Choroid plexus epithelial cell (primary cell): Measurements from ENCODE around the gene E2F6.

Source experiments
- DNase-seq: peaks from one replicate; pipeline ENCODE4 v3.0.0-alpha.2; 2010; ENCODE audit warnings: low read depth
- H3K4me3 ChIP-seq: 2 replicates; pipeline ENCODE4 v1.5.1; 2011; ENCODE audit warnings: low read depth, mild to moderate bottlenecking, control low read depth, low read length, moderate library complexity
- TF ChIP-seq, protein P1 (sequence below): conservative IDR thresholded peaks from 2 replicates; pipeline ENCODE4 v1.5.1; 2011; ENCODE audit warnings: low read depth, mild to moderate bottlenecking, control low read depth, inconsistent platforms, low read length, moderate library complexity

Gene E2F6

DNA sequence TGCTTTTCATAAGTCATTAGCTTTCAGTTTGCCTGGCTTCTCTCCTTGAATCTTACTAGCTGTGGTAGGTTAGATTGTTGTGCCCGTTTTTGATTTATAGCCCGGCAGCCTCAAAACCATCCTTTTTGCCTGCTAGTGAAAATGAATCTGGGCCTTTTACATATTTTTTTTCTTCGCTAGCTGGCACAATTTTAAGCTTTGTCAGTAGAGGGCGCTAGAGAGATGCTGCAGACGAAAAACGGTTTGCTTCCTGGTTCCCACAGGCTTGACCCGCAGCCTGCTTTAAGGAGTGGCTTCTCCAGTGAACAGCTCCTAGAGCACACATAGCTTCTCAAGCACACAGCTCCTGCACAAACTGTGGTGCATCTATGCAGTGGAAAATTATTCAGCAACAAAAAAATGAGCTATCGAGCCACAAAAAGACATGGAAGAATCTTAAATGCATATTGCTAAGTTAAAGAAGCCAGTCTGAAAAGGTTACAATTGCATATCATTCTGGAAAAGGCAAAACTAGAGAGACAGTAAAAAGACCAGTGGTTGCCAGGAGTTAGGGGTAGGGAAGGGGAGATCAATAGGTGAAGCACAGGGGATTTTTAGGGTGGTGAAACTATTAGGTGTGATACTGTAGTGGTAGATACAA is 47.9 kb downstream of the E2F6 start:
- H3K4me3 ChIP-seq, result no peak overlapping the region
- TF ChIP-seq, protein P1, sequence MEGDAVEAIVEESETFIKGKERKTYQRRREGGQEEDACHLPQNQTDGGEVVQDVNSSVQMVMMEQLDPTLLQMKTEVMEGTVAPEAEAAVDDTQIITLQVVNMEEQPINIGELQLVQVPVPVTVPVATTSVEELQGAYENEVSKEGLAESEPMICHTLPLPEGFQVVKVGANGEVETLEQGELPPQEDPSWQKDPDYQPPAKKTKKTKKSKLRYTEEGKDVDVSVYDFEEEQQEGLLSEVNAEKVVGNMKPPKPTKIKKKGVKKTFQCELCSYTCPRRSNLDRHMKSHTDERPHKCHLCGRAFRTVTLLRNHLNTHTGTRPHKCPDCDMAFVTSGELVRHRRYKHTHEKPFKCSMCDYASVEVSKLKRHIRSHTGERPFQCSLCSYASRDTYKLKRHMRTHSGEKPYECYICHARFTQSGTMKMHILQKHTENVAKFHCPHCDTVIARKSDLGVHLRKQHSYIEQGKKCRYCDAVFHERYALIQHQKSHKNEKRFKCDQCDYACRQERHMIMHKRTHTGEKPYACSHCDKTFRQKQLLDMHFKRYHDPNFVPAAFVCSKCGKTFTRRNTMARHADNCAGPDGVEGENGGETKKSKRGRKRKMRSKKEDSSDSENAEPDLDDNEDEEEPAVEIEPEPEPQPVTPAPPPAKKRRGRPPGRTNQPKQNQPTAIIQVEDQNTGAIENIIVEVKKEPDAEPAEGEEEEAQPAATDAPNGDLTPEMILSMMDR, result peak; percentile 41
- DNase-seq, result no peak

DNA sequence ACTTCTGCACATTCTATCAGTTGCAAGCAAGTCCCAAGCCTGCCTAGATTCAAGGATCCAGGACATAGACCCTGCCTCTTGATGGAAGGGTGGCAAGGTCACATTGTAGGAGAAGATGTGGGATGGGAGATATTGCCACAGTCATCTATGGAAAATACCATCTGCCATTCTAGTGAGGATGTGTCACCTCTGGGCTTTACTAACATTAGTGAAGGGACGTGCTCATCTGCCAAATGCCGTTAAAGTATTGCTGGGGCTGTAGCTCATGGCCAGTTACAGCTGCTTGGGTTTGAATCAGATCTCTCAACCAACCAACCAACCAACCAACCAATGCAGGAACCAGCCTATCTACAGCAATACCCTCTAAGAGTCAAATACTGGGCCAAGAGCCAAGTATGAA is 49.0 kb downstream of the E2F6 start:
- TF ChIP-seq, protein P1, result no peak
- no peak for DNase-seq

GRCh38 chr2:11416186-11416585 is 49.8 kb downstream of the E2F6 start:
- no peak for DNase-seq
- no peak overlapping the region for H3K4me3 ChIP-seq
- TF ChIP-seq, protein P1, result no peak

More for the DNA sequence above, 49.0 kb downstream of the E2F6 start:
- H3K4me3 ChIP-seq, result no peak overlapping the region

DNA sequence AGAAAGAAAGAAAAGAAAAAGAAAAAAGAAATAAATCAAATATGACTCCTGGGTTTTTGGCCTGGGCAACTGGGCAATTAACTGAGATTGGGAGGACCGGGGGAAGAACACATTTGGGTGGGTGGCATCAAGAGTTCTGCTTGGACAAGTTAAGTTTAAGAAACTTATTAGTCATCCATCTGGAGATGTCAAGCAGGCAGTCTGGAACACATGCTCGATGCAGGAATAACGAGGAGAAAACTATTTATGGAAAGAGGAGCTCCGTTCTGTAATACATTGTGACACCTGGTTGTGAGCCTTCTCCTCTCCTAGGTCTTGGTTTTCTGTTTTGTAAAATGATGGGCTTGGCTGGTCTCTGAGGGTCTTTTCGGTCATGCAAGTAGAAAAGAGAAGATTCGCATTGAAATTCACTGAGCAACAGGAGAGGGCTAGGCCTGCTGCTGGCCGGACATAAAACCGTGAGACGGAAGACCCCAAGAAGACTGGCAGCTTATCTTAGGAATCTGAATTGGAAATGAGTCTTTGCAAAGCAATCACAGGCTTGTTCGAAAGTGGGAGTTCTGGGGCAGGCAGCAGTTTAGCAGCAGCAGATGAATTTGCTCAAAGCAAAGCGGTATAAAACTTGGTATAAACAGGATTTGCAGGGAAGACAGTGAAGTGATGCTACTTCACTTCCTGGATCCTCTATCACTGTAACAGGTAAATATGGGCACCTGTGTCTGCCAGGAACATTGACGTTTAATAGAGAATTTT is 51.4 kb downstream of the E2F6 start:
- TF ChIP-seq, protein P1, result no peak
- DNase-seq, result no peak
- no peak overlapping the region for H3K4me3 ChIP-seq

DNA sequence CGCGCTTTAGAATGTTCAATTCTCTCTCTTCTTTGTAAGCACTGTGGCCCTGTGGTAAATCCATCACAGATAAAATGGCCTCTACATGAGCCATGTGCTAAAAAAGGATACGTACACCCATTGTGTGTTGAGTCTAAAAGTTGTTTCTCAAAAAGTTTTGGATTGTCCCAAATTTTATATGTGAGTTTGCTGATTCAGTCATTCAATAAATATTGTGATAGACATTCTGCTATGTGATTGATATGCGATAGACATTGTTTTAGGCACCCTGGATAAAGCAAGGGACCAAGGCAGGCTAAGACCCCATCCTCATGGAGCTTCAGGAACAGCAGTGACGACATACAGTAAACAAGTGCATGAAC is 53.5 kb downstream of the E2F6 start:
- H3K4me3 ChIP-seq, result no peak overlapping the region
- no peak for DNase-seq
- TF ChIP-seq, protein P1, result no peak

DNA sequence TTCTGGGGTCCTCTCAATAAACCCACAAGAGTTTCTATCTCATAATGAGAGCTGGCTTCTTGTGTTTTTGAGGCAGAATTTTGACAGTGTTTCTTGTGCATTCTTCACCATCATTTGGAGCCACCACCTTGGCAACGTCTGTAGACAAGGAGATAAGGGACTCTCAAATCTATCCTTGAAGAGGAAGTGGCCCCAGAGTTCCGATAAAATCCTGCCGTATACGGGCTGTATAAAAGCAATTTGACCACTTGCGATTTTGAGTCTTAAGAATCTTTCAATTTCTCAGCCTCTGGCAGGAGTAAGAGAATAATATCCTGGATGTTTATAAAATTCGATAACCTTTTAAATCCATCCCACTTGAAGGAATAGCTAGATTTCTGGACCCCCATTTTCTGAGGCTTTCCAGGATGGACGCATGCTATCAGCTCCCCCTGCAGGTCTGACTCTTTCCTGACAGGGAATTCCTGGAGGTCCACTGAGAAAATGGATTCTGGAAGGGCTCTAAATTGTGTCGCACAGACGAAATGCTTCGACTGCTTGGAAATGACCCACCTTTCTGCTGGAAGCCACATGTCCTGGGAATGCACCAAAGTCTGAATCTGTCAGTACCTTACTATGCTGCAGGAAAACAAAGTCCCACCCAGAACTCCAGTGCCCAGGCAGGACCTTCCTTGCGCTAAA is 54.1 kb downstream of the E2F6 start:
- H3K4me3 ChIP-seq, result peak overlapping the region; percentile 43
- TF ChIP-seq, protein P1, result peak; percentile 95
- DNase-seq, result peak; percentile 71
